Measurements from ENCODE around the gene BBS9. TPM values are rescaled to one million over a fixed set of nuclear protein-coding genes. Genes with fewer than 3 reads are reported as not detected.

The BBS9 gene
- total RNA-seq, 6 experiments from 2014 or later: 3.0 to 8.0 (median 6.6) TPM

GRCh38 chr7:33458581-33458980 lies 329.2 kb downstream of the BBS9 start:
- no peak overlapping the region for H3K27ac ChIP-seq
- H3K9me3 ChIP-seq: no peaks in the 10 kb centered on the region
- intact Hi-C loops (cut with DNase I): no loop called here
- H3K27me3 ChIP-seq: no peaks in the 10 kb centered on the region
- H3K4me3 ChIP-seq: no peak overlapping the region
- DNase-seq (no peak), ATAC-seq (no peak)
- no peak for TF ChIP-seq POLR2A (IDR thresholded peaks at IDR 0.05)
- no peak for TF ChIP-seq CTCF (IDR thresholded peaks at IDR 0.05)
- H3K4me1 ChIP-seq: no peaks in the 10 kb centered on the region
- 67% methylated on average over 1 of the region's 1 CpG for WGBS (ENCODE audit: insufficient coverage, low coverage, low lambda C conversion rate, missing lambda C conversion rate)
- H3K36me3 ChIP-seq: no peaks in the 10 kb centered on the region

GRCh38 chr7:33459340-33459751 lies 330.0 kb downstream of the BBS9 start:
- Histone ChIP-seq H3K4me1 (no peaks in the 10 kb centered on the region), H3K9me3 (no peaks in the 10 kb centered on the region), H3K4me3 (no peak overlapping the region), H3K36me3 (no peaks in the 10 kb centered on the region), H3K27me3 (no peaks in the 10 kb centered on the region), H3K27ac (no peak overlapping the region)
- no peak for DNase-seq
- intact Hi-C loops (cut with DNase I): no loop called here
- TF ChIP-seq CTCF (IDR thresholded peaks at IDR 0.05) (peak; percentile 7 to 44 (median 34)), POLR2A (IDR thresholded peaks at IDR 0.05) (no peak)
- peak; percentile 66 to 86 (median 76) for ATAC-seq
- 43% methylated on average over 1 of the region's 1 CpG for WGBS (ENCODE audit: insufficient coverage, low coverage, low lambda C conversion rate, missing lambda C conversion rate)

DNA sequence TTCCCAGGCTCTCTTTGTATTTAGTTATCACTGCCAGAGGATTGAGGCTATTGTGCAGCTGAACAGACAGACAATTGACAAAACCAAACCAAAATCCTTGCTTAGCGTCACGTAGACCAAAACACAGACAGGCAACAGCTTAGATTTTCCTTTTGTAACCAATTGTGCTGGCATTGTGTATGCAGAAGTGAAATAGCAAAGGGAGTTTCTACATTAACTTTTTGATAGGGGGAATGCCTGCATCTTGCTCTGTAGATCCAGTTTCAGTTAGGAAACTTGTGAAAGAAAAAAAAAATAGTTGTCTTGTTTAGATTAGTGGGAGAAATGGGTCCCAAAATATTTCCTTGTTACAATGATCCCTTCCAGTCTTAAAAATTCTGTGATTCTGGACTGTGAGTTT lies 333.8 kb downstream of the BBS9 start:
- no peaks in the 10 kb centered on the region for H3K27me3 ChIP-seq
- DNase-seq (no peak), ATAC-seq (no peak)
- intact Hi-C loops (cut with DNase I): no loop called here
- no peak for TF ChIP-seq POLR2A (IDR thresholded peaks at IDR 0.05)
- TF ChIP-seq CTCF (IDR thresholded peaks at IDR 0.05): no peak
- H3K27ac ChIP-seq: no peak overlapping the region
- no peaks in the 10 kb centered on the region for H3K4me1 ChIP-seq
- no peaks in the 10 kb centered on the region for H3K9me3 ChIP-seq
- H3K36me3 ChIP-seq: no peaks in the 10 kb centered on the region
- WGBS (ENCODE audit: insufficient coverage, low coverage, low lambda C conversion rate, missing lambda C conversion rate): 73% methylated on average over 2 of the region's 2 CpGs
- H3K4me3 ChIP-seq: no peak overlapping the region

GRCh38 chr7:33466203-33466602 lies 336.8 kb downstream of the BBS9 start:
- Histone ChIP-seq H3K36me3 (no peaks in the 10 kb centered on the region), H3K27ac (no peak overlapping the region), H3K4me3 (no peak overlapping the region), H3K9me3 (no peaks in the 10 kb centered on the region), H3K27me3 (no peaks in the 10 kb centered on the region), H3K4me1 (no peaks in the 10 kb centered on the region)
- 80% methylated on average over 4 of the region's 4 CpGs for WGBS (ENCODE audit: insufficient coverage, low coverage, low lambda C conversion rate, missing lambda C conversion rate)
- ATAC-seq (no peak), DNase-seq (no peak)
- TF ChIP-seq CTCF (IDR thresholded peaks at IDR 0.05): no peak
- TF ChIP-seq POLR2A (IDR thresholded peaks at IDR 0.05): no peak
- intact Hi-C loops (cut with DNase I): no loop called here

- WGBS (ENCODE audit: insufficient coverage, low coverage, low lambda C conversion rate, missing lambda C conversion rate): 89% methylated on average over 3 of the region's 3 CpGs
- no peak for ATAC-seq
These were observed 342.4 kb downstream of the BBS9 start for GRCh38 chr7:33471636-33472242.

More at GRCh38 chr7:33471636-33472242, 342.4 kb downstream of the BBS9 start:
- no peak for DNase-seq
- TF ChIP-seq POLR2A (IDR thresholded peaks at IDR 0.05) (no peak), CTCF (IDR thresholded peaks at IDR 0.05) (no peak)
- H3K27ac ChIP-seq: no peak overlapping the region
- no peaks in the 10 kb centered on the region for H3K27me3 ChIP-seq
- intact Hi-C loops (cut with DNase I): no loop called here
- H3K4me3 ChIP-seq: no peak overlapping the region
- no peaks in the 10 kb centered on the region for H3K36me3 ChIP-seq
- H3K4me1 ChIP-seq: no peaks in the 10 kb centered on the region
- H3K9me3 ChIP-seq: no peaks in the 10 kb centered on the region

All from right lobe of liver (tissue), 6 donors.